Neural cell (in vitro differentiated cells): ENCODE results near the gene TRMT61B. TPM values are rescaled to one million over a fixed set of nuclear protein-coding genes. Genes with fewer than 3 reads are reported as not detected.

ENCODE experiments used
- H2AFZ ChIP-seq: fragments of 200-600, 300-800 bp; sonication (generic), shearing (Covaris generic); 2 replicates; pipeline ENCODE4 v1.6.0; 2014; ENCODE audit warnings: low read depth, mild to moderate bottlenecking, antibody characterized with exemption, low read length, moderate library complexity
- H3F3A ChIP-seq: fragments of 200-600 bp; shearing (Covaris generic); 2 replicates; pipeline ENCODE4 v1.6.1; 2016; ENCODE audit warnings: mild to moderate bottlenecking, moderate library complexity, mixed read lengths, antibody characterized with exemption, low read length; ENCODE audit not compliant: insufficient read depth, poor library complexity, severe bottlenecking
- H3K27ac ChIP-seq: fragments of 200-600, 300-800 bp; sonication (generic), shearing (Covaris generic); 2 replicates; pipeline ENCODE4 v1.5.1; 2014; ENCODE audit warnings: mild to moderate bottlenecking, low read length, moderate library complexity
- H3K27me3 ChIP-seq: fragments of 300-800, 200-600 bp; sonication (generic), shearing (Covaris generic); 2 replicates; pipeline ENCODE4 v1.6.0; 2014; ENCODE audit warnings: mild to moderate bottlenecking, low read depth, low read length, moderate library complexity; ENCODE audit not compliant: insufficient read depth
- H3K36me3 ChIP-seq: fragments of 300-800, 200-600 bp; sonication (generic), shearing (Covaris generic); 2 replicates; pipeline ENCODE4 v1.5.1; 2014; ENCODE audit warnings: mild to moderate bottlenecking, antibody characterized with exemption, low read length, moderate library complexity; ENCODE audit not compliant: insufficient read depth
- H3K4me2 ChIP-seq: fragments of 300-800, 200-600 bp; sonication (generic), shearing (Covaris generic); 2 replicates; pipeline ENCODE4 v1.6.0; 2014; ENCODE audit warnings: mild to moderate bottlenecking, low read length
- H3K4me3 ChIP-seq: fragments of 300-800, 200-600 bp; sonication (generic), shearing (Covaris generic); 2 replicates; pipeline ENCODE4 v1.5.1; 2014; ENCODE audit warnings: mild to moderate bottlenecking, low read length, moderate library complexity
- H3K79me2 ChIP-seq: fragments of 200-600 bp; shearing (Covaris generic); replicated peaks from 2 replicates; pipeline ENCODE4 v1.6.0; 2014; ENCODE audit warnings: mild to moderate bottlenecking, low read length, moderate library complexity; ENCODE audit not compliant: insufficient read depth
- H3K9ac ChIP-seq: fragments of 300-800, 200-600 bp; sonication (generic), shearing (Covaris generic); 2 replicates; pipeline ENCODE4 v1.6.1; 2016; ENCODE audit warnings: mild to moderate bottlenecking, low read length, mixed read lengths
- H3K9me2 ChIP-seq: fragments of 200-600 bp; shearing (Covaris generic); 2 replicates; pipeline ENCODE4 v1.6.1; 2016; ENCODE audit warnings: mild to moderate bottlenecking, low read length, mixed read lengths; ENCODE audit not compliant: insufficient read depth
- H3K9me3 ChIP-seq: fragments of 200-600, 300-800 bp; sonication (generic), shearing (Covaris generic); 2 replicates; pipeline ENCODE4 v1.6.1; 2016; ENCODE audit warnings: mild to moderate bottlenecking, mixed run types, low read length, moderate library complexity, mixed read lengths
- H4K20me1 ChIP-seq: fragments of 200-600 bp; shearing (Covaris generic); 2 replicates; pipeline ENCODE4 v1.6.1; 2016; ENCODE audit warnings: mild to moderate bottlenecking, mixed run types; ENCODE audit not compliant: insufficient read depth
- CTCF ChIP-seq: fragments of 450-650 bp; IDR thresholded peaks from 2 replicates; pipeline ENCODE4 v1.5.1; 2014; ENCODE audit warnings: antibody characterized with exemption, mild to moderate bottlenecking, moderate library complexity; ENCODE audit not compliant: poor library complexity, severe bottlenecking
- EP300 ChIP-seq: fragments of 450-650 bp; conservative IDR thresholded peaks from 2 replicates; pipeline ENCODE4 v1.6.1; 2014; ENCODE audit warnings: antibody characterized with exemption, mild to moderate bottlenecking, moderate library complexity; ENCODE audit not compliant: poor library complexity, severe bottlenecking
- EZH2 ChIP-seq: fragments of 200-600, 300-800 bp; shearing (Covaris generic), sonication (generic); IDR thresholded peaks from 2 replicates; pipeline ENCODE4 v1.6.1; 2014; ENCODE audit warnings: antibody characterized with exemption, low read length, borderline replicate concordance, mild to moderate bottlenecking; ENCODE audit not compliant: insufficient read depth, poor library complexity, severe bottlenecking
- MXI1 ChIP-seq: fragments of 450-650 bp; conservative IDR thresholded peaks from 2 replicates; pipeline ENCODE4 v1.6.1; 2014; ENCODE audit warnings: antibody characterized with exemption, mild to moderate bottlenecking; ENCODE audit not compliant: poor library complexity, severe bottlenecking
- POLR2AphosphoS5 ChIP-seq: IDR thresholded peaks from 2 replicates; pipeline ENCODE4 v1.6.1; 2012
- RAD21 ChIP-seq: fragments of 450-650 bp; conservative IDR thresholded peaks from 2 replicates; pipeline ENCODE4 v1.6.1; 2014; ENCODE audit warnings: antibody characterized with exemption, mild to moderate bottlenecking, moderate library complexity
- SMC3 ChIP-seq: fragments of 450-650 bp; conservative IDR thresholded peaks from 2 replicates; pipeline ENCODE4 v1.6.1; 2014; ENCODE audit warnings: antibody characterized with exemption, mild to moderate bottlenecking, moderate library complexity; ENCODE audit not compliant: poor library complexity
- TAF1 ChIP-seq: IDR thresholded peaks from 2 replicates; pipeline ENCODE4 v1.6.1; 2012; ENCODE audit warnings: low read depth
- polyA plus RNA-seq: library from polyadenylated mRNA; depleted of rRNA; stranded (reverse); fragments of >200 nt; gene quantifications from 2 replicates; pipeline ENCODE4 v1.2.3, GENCODE V29; 2014
- TF ChIP-seq, protein P1 (sequence below): IDR thresholded peaks from 2 replicates; pipeline ENCODE4 v1.6.1; 2012; ENCODE audit warnings: borderline replicate concordance

The TRMT61B gene
- polyA plus RNA-seq, 1 donor from 2014 or later, result 35.1 TPM

GRCh38 chr2:28895189-28895893 is 25.2 kb upstream of the TRMT61B start:
- H3F3A ChIP-seq, result no peaks in the 10 kb centered on the region
- peak overlapping the region; percentile 85 for H3K9ac ChIP-seq
- peak overlapping the region; percentile 85 for H3K4me2 ChIP-seq
- TF ChIP-seq SMC3 (no peak), POLR2AphosphoS5 (no peak), EZH2 (no peak), TAF1 (no peak), EP300 (no peak), CTCF (no peak), MXI1 (no peak), RAD21 (no peak)
- TF ChIP-seq, protein P1, sequence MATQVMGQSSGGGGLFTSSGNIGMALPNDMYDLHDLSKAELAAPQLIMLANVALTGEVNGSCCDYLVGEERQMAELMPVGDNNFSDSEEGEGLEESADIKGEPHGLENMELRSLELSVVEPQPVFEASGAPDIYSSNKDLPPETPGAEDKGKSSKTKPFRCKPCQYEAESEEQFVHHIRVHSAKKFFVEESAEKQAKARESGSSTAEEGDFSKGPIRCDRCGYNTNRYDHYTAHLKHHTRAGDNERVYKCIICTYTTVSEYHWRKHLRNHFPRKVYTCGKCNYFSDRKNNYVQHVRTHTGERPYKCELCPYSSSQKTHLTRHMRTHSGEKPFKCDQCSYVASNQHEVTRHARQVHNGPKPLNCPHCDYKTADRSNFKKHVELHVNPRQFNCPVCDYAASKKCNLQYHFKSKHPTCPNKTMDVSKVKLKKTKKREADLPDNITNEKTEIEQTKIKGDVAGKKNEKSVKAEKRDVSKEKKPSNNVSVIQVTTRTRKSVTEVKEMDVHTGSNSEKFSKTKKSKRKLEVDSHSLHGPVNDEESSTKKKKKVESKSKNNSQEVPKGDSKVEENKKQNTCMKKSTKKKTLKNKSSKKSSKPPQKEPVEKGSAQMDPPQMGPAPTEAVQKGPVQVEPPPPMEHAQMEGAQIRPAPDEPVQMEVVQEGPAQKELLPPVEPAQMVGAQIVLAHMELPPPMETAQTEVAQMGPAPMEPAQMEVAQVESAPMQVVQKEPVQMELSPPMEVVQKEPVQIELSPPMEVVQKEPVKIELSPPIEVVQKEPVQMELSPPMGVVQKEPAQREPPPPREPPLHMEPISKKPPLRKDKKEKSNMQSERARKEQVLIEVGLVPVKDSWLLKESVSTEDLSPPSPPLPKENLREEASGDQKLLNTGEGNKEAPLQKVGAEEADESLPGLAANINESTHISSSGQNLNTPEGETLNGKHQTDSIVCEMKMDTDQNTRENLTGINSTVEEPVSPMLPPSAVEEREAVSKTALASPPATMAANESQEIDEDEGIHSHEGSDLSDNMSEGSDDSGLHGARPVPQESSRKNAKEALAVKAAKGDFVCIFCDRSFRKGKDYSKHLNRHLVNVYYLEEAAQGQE, result no peak
- peaks cover 56% of the 10 kb centered on the region for H3K79me2 ChIP-seq
- peak overlapping the region; percentile 91 for H3K4me3 ChIP-seq
- H3K9me3 ChIP-seq, result no peaks in the 10 kb centered on the region
- H3K9me2 ChIP-seq, result no peaks in the 10 kb centered on the region
- H3K27me3 ChIP-seq, result no peaks in the 10 kb centered on the region
- no peaks in the 10 kb centered on the region for H4K20me1 ChIP-seq
- H3K36me3 ChIP-seq, result no peaks in the 10 kb centered on the region
- H3K27ac ChIP-seq, result no peak overlapping the region
- no peak overlapping the region for H2AFZ ChIP-seq

GRCh38 chr2:28894470-28895188 is 24.5 kb upstream of the TRMT61B start, which contains the start of gene WDR43:
Gene WDR43, plus strand, starts transcription at chr2:28894667. Its CDS starts 32 bp downstream, at chr2:28894699.
- no peaks in the 10 kb centered on the region for H4K20me1 ChIP-seq
- no peaks in the 10 kb centered on the region for H3K27me3 ChIP-seq
- no peaks in the 10 kb centered on the region for H3K9me3 ChIP-seq
- H2AFZ ChIP-seq, result peak within 1 kb of the TSS; percentile 81
- H3K4me3 ChIP-seq, result peak within 1 kb of the TSS; percentile 91
- peak within 1 kb of the TSS; percentile 85 for H3K9ac ChIP-seq
- peak within 1 kb of the TSS; percentile 68 for H3K27ac ChIP-seq
- H3F3A ChIP-seq, result no peaks in the 10 kb centered on the region
- H3K36me3 ChIP-seq, result no peaks in the 10 kb centered on the region
- peak; percentile 98 for TF ChIP-seq MXI1
- TF ChIP-seq TAF1, result peak; percentile 62
- TF ChIP-seq RAD21, result no peak
- TF ChIP-seq, protein P1, result peak; percentile 74
- peak; percentile 95 for TF ChIP-seq POLR2AphosphoS5
- TF ChIP-seq EP300, result no peak
- no peak for TF ChIP-seq EZH2
- TF ChIP-seq CTCF, result no peak
- TF ChIP-seq SMC3, result peak; percentile 35
- H3K9me2 ChIP-seq, result no peaks in the 10 kb centered on the region
- H3K4me2 ChIP-seq, result peak within 1 kb of the TSS; percentile 85
- peaks cover 51% of the 10 kb centered on the region for H3K79me2 ChIP-seq
